Inflammatory macrophage treated with lipopolysaccharide for 4 hours (primary cell): ENCODE data around the gene LINC01488.

ENCODE experiments used
- DNase-seq: peaks from one replicate; pipeline ENCODE4 v3.0.0-alpha.2; 2020

Gene LINC01488

DNA sequence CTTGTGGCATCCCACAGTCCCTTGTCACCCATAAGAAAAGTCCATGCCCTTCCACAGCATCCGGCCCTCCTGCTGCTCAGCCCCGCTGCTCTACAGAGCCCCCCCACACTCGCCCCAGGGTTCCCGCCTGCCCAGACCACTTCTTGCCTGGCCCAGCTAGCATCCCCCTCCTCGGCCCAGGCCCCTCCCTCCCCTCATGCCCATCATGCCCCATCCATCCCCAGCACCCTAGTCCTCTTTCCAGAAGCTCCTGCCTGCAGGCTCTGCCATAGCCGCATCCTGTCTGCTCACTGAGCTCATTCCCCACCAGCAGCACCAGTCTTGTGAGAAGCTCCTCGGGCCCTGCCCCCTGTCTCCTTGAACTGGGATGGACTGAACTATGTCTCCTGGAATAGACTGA lies 54.4 kb downstream of the LINC01488 start:
- no peak for DNase-seq

DNA sequence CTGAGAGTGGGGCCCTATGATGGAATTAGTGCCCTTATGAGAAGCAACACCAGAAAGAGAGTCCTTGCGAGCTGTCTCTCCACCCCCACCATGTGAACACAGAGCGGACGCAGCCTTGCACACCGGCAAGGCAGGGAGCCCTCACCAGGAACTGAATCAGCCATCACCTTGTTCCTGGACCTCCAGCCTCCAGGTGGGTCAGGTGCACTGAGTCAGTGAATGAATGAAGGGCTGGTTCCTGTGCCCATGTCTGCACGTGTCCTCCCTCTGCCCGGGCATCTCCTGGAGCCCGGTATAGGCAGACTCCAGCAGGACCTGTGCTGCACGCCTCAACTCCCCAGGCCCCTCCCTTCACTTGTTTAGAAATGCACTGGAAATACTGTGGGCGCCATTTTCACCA lies 54.9 kb downstream of the LINC01488 start:
- no peak for DNase-seq

DNA sequence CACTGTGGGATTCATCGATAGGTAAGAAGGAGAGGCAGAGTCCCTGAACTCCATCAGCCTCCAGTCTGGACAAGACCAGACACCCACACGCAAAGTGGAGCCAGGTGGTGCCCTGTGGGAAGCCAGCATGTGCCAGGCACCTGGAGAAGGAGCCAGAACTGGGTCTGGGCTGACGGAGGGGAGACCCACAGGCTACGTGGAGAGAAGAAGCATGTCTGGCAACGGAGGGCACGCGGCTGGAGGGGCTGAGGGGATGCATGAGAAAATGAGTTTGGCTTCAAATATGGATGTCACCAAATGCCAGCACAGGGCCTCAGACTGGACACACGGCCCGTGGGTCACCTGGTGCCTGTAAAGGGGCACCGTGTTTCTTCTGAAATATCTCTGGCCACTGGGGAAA lies 55.7 kb downstream of the LINC01488 start:
- no peak for DNase-seq

DNA sequence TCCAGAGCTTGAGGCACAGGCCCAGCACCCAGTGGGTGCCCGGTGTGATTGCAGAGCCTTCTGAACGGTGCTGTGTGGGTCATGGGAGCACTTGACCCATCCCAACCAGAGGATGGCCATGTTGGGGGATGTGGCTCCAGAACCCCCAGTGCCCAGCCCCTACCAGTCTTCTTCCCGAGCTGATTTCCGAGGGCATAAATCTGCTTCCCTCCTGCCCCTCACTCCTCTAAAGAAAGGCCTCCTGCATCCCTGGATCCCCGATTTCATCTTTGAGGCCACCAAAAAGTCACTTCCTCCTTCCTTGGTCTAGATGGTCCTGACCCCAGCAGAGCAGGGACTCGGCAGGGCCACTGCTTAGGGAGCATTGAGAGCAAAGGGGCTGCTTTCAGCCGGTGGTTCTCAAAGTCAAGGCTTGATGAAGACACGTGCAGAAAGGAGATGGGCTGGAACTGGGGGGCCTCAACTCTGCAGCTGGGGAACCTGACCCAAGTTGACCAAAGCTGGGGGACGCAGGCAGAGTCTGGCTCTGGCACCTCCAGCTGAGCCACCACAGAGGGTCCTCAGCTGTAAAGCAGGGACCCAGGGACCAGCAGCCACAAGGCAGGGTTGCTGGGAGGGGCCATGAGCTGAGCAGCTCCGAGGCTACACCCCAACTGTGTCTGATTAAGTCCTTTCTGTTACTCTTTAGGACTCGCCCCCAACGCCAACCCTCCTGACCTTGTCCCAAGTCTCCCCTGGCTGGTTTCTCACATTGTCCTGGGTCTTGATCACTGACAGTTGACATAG lies 56.6 kb downstream of the LINC01488 start:
- DNase-seq, result no peak

DNA sequence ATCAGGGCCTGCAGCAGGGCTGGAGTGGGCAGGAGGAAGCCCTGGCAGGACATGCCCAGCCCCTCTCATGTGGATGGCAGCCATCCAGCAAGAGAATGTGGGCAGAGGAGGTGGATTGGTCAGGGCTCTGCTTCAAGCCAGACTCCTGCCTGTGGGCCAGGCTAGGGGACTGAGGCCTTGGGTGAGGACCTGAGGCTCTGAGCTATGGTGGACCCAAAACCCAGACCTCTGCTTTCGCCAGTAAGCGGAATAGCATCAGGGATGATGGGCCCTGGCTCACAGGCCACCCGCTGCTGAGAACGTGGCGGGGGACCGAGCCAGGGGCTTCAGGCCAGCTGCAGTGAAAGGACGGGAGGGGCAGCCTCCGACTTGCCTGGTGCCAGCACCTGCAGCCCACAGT lies 57.4 kb downstream of the LINC01488 start:
- no peak for DNase-seq

DNA sequence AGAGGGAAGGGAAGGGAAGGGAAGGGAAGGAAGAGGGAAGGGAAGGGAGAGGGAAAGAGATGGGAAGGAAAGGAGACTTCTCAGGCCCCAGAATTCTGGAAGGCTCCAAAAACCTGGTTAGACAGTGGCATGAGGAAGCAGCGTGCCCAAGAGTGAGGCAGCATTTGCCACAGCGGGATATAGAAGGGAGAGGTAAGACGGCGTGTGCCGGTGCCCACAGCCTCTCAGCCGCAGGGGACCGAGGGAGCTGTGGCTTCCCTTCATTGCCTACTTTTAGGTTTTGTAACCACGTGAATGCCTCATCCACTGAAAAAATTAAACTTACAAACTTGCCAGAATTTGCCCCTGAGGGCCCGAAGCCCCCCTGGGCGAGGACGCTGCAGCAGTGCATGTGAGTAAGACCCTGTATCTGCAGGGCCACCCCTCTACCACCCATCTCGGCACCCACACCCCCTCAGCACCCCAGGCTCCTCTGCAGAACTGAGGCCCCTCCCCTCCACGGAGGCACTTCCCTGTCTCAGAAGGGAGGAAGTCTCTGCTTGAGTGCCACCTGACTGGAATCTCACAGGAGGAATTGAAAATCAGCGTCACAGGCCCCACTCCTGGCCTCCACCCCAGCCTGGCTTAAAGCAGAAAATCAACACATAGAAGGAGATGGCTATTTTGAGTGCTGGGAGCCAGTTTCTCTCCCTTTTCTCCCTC lies 58.1 kb downstream of the LINC01488 start:
- peak; percentile 77 for DNase-seq

DNA sequence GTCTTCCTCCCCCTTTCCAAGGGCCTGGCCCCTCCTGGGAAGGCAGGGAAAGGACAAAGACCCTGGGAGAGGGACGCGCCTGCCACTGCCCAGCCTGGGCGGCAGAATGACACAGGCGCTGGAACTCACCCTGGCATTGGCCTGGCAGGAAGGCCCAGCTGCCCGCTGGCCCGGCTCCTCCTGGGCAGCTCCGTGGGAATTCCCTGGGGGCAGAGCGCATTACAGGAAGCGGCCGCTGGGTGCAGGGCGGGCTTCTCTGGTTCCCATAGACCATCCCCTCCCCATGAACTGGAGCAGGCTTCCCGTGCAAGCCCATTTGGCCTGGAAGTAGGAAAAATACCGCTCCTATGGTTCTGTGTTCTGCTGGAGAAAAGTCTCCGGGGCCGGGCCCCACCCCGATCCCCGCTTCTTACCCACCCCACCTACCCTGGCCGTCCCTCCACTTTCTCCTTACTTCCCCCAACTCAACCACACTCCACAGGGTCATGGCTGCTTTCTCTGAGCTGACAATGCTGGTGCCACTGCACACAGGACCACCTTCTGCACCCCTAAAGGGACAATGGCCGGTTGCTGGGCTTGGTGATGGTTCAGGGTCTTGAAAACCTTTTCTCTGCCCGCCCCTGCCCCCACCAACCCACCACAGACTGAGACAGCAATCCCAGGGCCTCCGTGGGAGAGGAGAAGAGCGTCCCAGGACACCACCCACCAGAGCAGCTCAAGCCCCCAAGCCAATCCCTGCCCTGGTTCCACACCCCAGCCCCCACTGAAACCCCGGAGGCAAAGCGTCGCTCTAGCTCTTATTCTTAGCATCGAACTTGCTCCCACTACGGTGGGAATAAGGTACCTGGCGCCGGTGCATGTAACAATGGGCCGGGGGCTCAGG lies 58.9 kb downstream of the LINC01488 start:
- DNase-seq, result no peak

DNA sequence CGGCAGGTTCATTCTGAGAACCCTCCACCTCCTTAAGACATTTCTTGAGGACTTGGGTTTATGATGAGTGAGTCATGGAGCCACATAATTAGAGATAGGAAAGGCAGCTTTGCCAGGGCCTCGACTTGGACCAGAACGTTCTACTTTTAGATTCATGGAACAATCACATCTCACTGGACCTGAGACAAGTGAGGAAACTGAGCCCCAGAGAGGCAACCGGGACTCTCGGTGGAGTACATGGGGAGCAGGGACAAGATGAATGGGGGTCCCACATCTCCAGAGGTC lies 59.5 kb downstream of the LINC01488 start:
- no peak for DNase-seq

DNA sequence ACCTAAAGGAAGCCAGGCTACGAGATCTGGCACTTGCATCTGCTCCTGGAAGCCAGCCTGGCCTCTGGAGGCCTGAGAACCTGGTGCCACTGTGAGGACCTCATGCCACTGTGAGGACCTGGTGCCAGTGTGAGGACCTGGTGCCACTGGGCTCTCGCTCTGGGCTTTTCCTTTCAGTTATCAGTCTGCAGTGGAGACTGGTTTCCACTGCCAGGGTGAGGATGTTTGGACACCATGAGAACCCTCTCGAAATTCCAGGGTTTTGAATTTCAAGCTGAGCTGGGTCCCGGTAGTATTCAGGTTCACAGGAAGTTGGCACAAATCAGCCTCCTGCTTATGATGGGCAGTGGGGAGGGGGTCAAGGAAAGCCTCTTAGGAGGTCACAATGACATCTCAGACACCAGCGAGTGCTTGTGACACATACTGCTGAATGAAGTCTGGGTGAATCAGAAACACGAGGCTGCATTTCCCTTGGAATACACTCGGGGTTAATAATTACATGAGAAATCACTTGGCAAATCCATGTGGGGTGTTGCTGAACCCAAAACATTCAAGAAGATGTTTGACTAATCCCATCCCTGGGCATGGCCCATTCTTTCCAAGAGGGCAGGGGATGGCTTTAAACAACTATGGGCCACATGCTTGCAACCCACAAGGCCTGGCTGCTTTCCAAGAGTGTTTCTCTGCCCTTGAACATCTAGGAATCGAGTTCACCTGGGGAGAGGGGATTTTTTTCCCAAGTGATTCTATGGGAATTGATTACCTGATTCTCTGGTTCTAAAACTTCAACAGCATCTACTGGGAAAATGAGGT lies 60.2 kb downstream of the LINC01488 start:
- DNase-seq, result no peak

DNA sequence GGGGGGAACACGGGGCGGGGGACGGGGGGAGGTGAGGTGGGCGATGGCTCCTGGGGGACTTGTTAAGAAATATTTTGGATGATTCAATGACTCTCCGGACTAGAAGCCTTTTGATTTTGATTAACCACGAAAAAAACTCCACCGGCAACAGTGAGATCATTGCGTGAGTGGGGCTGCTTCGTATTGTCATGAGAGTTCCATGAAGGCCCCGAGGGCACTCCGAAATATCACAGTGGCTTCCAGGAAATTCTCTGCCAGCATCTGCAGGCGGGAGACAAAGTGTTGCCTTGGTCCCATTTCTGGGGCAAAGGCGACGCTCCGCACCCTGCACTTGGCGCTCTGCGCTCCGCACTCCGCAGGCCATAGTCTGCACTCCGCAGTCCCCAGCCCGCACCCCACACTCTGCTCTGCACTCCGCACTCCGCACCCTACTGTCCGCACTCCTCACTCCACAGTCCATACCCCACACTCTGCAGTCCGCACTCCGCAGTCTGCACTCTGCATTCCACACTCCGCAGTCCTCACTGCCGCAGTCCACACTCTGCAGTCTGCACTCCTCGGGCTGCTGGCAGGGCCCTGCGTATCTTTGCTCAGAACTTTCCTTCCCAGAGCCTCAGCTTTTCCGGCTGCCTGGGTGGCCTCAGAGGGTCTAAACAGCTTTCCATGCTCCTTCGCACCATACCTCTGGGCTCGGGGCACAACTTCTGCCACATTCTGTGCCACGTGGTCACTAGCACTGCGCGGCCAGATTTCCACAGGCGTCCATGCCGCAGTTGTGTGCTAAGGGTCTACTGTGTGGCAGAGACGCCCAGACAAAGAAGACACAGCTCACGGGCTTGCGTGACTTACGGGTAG lies 61.1 kb downstream of the LINC01488 start:
- no peak for DNase-seq
